G401.6 (cell line): ENCODE measurements around the gene KRT1.

ENCODE experiments used
- FAIRE-seq: peaks from 2 replicates; lab custom pipeline; 2012; peaks lifted over from hg19 to GRCh38; lab: Jason Lieb, UNC

The KRT1 gene

GRCh38 chr12:52633383-52633782 lies 46.8 kb downstream of the KRT1 start:
- FAIRE-seq, result no peak

GRCh38 chr12:52632656-52633055 lies 47.6 kb downstream of the KRT1 start:
- no peak for FAIRE-seq

GRCh38 chr12:52631676-52632459 lies 48.3 kb downstream of the KRT1 start:
- FAIRE-seq, result no peak

DNA sequence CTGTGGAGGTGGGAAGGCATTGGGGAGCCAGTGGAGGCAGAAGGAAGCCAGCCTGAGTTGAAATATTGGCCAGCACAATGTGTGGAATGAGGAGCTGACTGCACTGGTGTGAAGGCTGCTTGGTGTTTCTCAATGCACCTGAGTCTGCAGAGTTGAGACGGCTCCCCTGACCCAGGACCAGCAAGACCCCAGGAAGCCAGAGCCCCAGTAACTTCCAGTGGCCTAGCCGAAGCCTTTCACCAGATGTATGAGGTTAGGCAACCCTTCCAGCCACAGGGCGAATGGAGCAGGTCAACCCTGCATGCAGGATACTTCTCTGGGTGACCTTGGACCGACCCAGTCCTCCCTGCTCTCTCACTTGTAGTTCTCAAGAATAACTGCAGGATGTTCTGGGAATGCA lies 48.9 kb downstream of the KRT1 start:
- FAIRE-seq, result no peak

DNA sequence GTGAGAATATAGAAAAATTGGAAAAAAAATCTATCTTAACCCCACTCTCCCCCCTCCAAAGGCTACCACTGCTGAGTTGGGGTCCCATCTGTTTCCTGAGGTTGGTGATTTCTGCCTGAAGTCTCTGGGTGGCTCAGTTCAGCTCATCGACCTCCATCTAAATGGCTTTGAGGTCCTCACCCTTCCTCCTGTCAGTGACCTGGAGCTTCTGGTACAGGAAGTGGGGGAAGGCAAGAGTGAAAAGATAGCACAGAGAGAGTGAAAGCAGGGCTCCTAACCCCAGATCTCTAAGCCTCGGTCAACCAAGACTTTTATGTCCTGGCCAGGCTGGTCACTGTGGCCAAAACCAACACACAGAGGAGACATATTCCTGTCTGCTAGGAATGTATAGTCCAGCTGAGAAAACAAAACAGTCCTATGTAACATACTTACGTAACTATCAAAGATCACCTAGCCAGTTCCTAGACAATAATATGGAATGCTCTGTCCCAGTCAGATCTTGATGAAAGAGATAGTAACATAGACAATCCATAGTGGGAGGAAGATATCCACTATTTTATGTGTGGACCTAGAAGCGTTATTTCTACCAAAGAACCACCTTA lies 49.5 kb downstream of the KRT1 start:
- no peak for FAIRE-seq

DNA sequence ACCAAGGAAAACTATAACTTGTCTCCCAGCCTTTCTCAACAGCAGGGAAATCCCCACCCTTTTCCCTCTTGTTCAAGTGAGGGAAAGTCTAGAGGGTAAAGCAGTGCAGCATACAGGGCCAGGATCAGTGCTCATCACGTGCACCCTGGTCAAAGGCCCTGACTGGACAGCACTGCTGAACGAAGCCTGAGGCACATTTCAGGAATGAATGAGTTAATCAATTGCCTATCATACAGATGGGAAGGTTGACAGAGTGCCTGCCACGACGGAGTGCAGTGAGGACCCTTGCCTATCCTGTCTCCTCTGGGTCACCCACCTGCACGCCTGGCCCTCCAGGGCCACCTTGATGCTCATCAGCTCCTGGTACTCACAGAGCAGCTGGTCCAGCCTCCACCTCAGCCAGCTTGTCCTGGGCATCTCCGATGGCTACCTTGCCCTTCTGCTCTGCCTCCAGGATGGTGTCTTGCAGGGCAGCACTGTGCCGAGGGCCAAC lies 50.2 kb downstream of the KRT1 start:
- FAIRE-seq, result no peak

DNA sequence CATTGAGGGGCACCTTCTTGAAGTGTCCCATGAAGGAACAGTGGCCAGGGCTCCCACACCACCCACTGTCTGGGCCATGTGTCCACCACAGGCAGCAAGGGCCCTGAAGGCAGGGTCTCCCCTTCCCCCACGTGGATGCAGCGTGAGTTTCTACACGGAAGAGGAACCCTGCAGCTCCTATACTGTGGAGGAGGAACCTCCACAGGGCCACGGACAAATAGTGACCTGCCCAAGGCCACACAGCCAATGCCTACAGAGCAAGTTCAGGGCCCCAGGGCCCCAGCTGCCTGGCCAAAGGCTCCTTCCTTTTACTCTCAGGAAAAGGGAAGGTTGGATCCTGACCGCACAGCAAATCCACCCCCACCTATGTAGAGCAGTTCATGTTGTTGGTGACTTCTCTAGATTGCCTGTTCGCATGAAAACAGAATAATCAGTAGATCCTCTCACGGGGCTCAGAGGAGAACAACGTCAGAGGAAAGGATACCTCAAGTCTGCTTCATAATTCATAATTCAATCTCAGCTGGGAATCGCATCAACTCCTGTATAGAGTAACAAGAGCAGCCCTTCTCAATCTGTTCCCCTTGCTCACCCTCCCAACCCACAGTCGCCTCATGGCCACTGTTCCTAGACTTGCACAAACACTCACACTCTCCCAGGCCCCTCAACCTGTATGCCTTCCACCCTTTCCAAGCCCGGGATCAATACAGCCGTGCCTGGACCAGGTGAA lies 50.8 kb downstream of the KRT1 start:
- FAIRE-seq, result no peak

DNA sequence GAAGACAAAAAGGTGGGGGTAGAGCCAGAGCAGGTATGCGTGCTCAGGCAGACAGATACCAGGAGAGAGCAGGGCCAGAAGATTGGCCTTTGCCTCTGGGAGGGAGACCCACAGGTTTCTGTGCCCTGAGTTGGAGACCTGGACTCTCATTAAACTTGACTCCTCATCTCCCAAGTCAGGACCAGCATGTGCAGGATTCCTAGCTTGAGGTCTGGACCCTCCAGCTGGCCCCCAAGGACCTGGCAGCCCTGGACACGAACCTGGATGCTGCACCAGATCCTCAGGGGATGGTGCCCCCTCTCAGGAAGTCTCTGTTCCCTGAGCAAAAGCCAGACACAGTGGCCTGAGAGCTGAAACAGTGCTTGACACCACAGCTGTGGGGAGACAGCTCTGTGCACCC lies 51.4 kb downstream of the KRT1 start:
- FAIRE-seq, result no peak

GRCh38 chr12:52628111-52628507 lies 52.1 kb downstream of the KRT1 start:
- FAIRE-seq, result no peak

DNA sequence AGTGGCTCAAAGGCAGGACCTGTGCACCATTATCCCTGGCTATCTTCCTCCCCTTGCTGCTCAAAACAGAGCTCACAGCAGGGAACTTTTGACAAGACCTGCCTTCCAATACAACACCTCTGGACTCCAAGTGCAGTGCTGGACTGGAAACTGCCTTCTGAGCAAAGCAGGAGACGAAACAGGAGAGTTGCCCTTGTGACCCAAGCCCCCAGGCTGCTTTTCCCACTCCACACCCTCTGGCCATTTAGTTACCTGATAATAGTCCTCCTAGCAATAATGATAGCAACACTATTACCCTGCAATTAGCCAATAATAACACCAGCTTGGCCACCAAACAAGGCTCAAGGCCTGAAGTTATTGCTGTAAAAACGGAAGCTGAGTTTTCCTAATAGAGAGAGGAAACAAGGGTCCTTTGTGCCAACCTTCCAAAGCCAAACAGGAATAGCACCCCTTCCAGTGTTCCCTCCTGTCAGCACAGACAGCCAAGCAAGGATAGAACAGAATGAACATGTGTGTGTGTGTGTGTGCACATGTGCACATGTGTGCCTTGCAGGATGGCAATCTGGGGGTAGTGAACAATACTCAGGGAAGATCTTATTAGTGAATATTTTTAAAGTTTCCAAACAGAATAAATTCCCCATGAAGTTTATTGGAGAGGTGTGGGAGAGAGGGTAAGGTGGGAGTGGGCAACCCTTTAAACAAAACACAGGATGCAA lies 52.7 kb downstream of the KRT1 start:
- FAIRE-seq, result no peak
